ENCODE results near the gene SYNGR4. TPM values are rescaled to one million over a fixed set of nuclear protein-coding genes. Genes with fewer than 3 reads are reported as not detected.
"Not testable (repeated sequence)": the region's sequence is repeated elsewhere in the genome, so short reads cannot be mapped to it uniquely, and the experiment has no call there.

The SYNGR4 gene
- total and polyA plus RNA-seq, 11 donors, result not detected

- ATAC-seq, result no peak
- Histone ChIP-seq H3K4me3 (no peak overlapping the region), H3K9me3 (no peaks in the 10 kb centered on the region), H3K27me3 (no peaks in the 10 kb centered on the region), H3K36me3 (no peaks in the 10 kb centered on the region), H3K4me1 (no peaks in the 10 kb centered on the region), H3K27ac (no peak overlapping the region)
- DNase-seq, result no peak
- no peak for TF ChIP-seq CTCF (IDR thresholded peaks at IDR 0.05)
- no peak for TF ChIP-seq POLR2A (IDR thresholded peaks at IDR 0.05)
- intact Hi-C loops (cut with DNase I), result no loop called here
- 49 to 71% (median 62%) methylated on average over 4 of the region's 4 CpGs for WGBS, 4 donors
Observed at GRCh38 chr19:48370955-48371354, 6.8 kb downstream of the SYNGR4 start.

GRCh38 chr19:48371367-48371766 lies 7.2 kb downstream of the SYNGR4 start:
- no peak overlapping the region for H3K4me3 ChIP-seq
- H3K27ac ChIP-seq, result no peak overlapping the region
- intact Hi-C loops (cut with DNase I), result no loop called here
- no peaks in the 10 kb centered on the region for H3K36me3 ChIP-seq
- H3K27me3 ChIP-seq, result no peaks in the 10 kb centered on the region
- no peak for DNase-seq
- no peaks in the 10 kb centered on the region for H3K4me1 ChIP-seq
- no peaks in the 10 kb centered on the region for H3K9me3 ChIP-seq
- 61 to 70% (median 66%) methylated on average over 7 of the region's 7 CpGs for WGBS, 4 donors
- ATAC-seq, result no peak
- no peak for TF ChIP-seq POLR2A (IDR thresholded peaks at IDR 0.05)
- TF ChIP-seq CTCF (IDR thresholded peaks at IDR 0.05), result no peak

- H3K9me3 ChIP-seq; DNase-seq; ATAC-seq; H3K27me3 ChIP-seq; intact Hi-C loops (cut with DNase I); H3K27ac ChIP-seq; H3K36me3 ChIP-seq; H3K4me1 ChIP-seq; H3K4me3 ChIP-seq: not testable (repeated sequence)
- WGBS, 4 donors, result 92 to 98% (median 95%) methylated on average over 5 of the region's 5 CpGs
Observed at GRCh38 chr19:48371771-48372170, 7.6 kb downstream of the SYNGR4 start.

- no peak for DNase-seq
- no peak overlapping the region for H3K27ac ChIP-seq
- no peaks in the 10 kb centered on the region for H3K4me1 ChIP-seq
- no peak overlapping the region for H3K4me3 ChIP-seq
- WGBS, 4 donors, result 49 to 69% (median 60%) methylated on average over 4 of the region's 4 CpGs
- H3K36me3 ChIP-seq, result no peaks in the 10 kb centered on the region
- ATAC-seq, result no peak
- H3K9me3 ChIP-seq, result no peaks in the 10 kb centered on the region
- TF ChIP-seq POLR2A (IDR thresholded peaks at IDR 0.05) (no peak), CTCF (IDR thresholded peaks at IDR 0.05) (no peak)
- intact Hi-C loops (cut with DNase I), result no loop called here
- H3K27me3 ChIP-seq, result no peaks in the 10 kb centered on the region
Observed at GRCh38 chr19:48372904-48373303, 8.7 kb downstream of the SYNGR4 start.

GRCh38 chr19:48373567-48373966 lies 9.4 kb downstream of the SYNGR4 start:
- DNase-seq (no peak), ATAC-seq (no peak)
- TF ChIP-seq CTCF (IDR thresholded peaks at IDR 0.05), result no peak
- TF ChIP-seq POLR2A (IDR thresholded peaks at IDR 0.05), result no peak
- H3K9me3 ChIP-seq, result no peaks in the 10 kb centered on the region
- H3K27me3 ChIP-seq, result no peaks in the 10 kb centered on the region
- no peaks in the 10 kb centered on the region for H3K36me3 ChIP-seq
- H3K4me1 ChIP-seq, result no peaks in the 10 kb centered on the region
- intact Hi-C loops (cut with DNase I), result no loop called here
- no peak overlapping the region for H3K27ac ChIP-seq
- H3K4me3 ChIP-seq, result no peak overlapping the region
- 77 to 87% (median 82%) methylated on average over 11 of the region's 11 CpGs for WGBS, 4 donors

All from heart left ventricle (tissue), 16 donors.